H1 (cell line): ENCODE results near the gene GRSF1. TPM values are rescaled to one million over a fixed set of nuclear protein-coding genes. Genes with fewer than 3 reads are reported as not detected.

Source experiments
- polyA plus RNA-seq, 7 experiments: library from polyadenylated mRNA; depleted of rRNA in 3 of 7; stranded (reverse) in 5 of 7; unstranded in 2 of 7; fragments of >200 nt in 5 of 7; fragments of 200-250 nt in 2 of 7; gene quantifications; 1 replicate in 5 of 7; 2 replicates in 1 of 7; 4 replicates in 1 of 7; pipeline versions ENCODE4 v1.2.1 to v1.2.3, GENCODE V29; 2011 to 2013; ENCODE audit warnings: missing spikeins in 2 of 7, mixed read lengths in 2 of 7
- total RNA-seq: library from RNA; stranded (reverse); fragmentation: NEBNext Ultra II Directional; extraction: Animal tissue kit (Norgen Biotek cat#: 25700); gene quantifications from 2 replicates; pipeline ENCODE4 v1.2.1, GENCODE V29; 2021
- TF ChIP-seq, protein P1 (sequence below): IDR thresholded peaks from 2 replicates; pipeline ENCODE4 v1.6.1; 2011; ENCODE audit warnings: low read length, improper control_type of control experiment

Gene GRSF1
- total and polyA plus RNA-seq, 2 of the 8 experiments (the other 6 are each of a cell fraction or from before 2014, with no cell fraction given): 44.3 to 112 TPM

DNA sequence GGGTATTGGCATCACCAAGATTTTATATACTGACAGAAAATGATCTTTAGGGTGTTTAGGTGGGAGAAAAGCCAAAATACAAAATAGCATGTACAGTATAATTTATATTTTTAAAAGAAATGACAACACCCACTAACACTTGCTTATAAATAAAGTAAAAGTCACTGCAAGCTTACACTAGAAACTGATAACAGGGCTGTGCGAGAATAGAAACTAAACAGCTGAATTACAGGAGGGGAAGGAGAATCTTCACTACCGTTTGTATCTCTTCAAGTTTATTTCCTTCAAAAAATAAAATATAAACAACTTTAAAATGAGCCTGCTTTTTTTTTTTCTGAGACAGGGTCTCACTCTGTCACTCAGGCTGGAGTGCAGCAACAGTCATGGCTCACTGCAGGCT lies 22.8 kb downstream of the GRSF1 start (continued):
- TF ChIP-seq, protein P1, sequence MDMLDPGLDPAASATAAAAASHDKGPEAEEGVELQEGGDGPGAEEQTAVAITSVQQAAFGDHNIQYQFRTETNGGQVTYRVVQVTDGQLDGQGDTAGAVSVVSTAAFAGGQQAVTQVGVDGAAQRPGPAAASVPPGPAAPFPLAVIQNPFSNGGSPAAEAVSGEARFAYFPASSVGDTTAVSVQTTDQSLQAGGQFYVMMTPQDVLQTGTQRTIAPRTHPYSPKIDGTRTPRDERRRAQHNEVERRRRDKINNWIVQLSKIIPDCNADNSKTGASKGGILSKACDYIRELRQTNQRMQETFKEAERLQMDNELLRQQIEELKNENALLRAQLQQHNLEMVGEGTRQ: no peak
